Endothelial cell of umbilical vein (primary cell): Measurements from ENCODE around the gene CDK11B.
"Not testable (repeated sequence)": the region's sequence is repeated elsewhere in the genome, so short reads cannot be mapped to it uniquely, and the experiment has no call there.

Experiments
- CTCF ChIP-seq, 2 donors: IDR thresholded peaks; 1 replicate in 1 of 2; 2 replicates in 1 of 2; pipeline ENCODE4 v1.5.1; 2011; ENCODE audit warnings: low read length in 2 of 2, mild to moderate bottlenecking in 2 of 2, moderate library complexity in 2 of 2, control low read depth in 1 of 2, inconsistent platforms in 1 of 2, low read depth in 1 of 2; ENCODE audit not compliant: insufficient read depth in 1 of 2; ENCODE audit errors: extremely low read depth in 1 of 2
- EZH2 ChIP-seq: IDR thresholded peaks from 2 replicates; pipeline ENCODE4 v1.6.1; 2012; ENCODE audit warnings: borderline replicate concordance, low read depth, mild to moderate bottlenecking, moderate library complexity, low read length, inconsistent platforms; ENCODE audit not compliant: severe bottlenecking
- JUN ChIP-seq: IDR thresholded peaks from 2 replicates; pipeline ENCODE4 v1.6.1; 2011; ENCODE audit warnings: borderline replicate concordance, low read depth; ENCODE audit not compliant: insufficient read length, insufficient read depth
- MAX ChIP-seq: IDR thresholded peaks from 2 replicates; pipeline ENCODE4 v1.6.1; 2011; ENCODE audit not compliant: insufficient read depth, insufficient read length
- MYC ChIP-seq: IDR thresholded peaks from one replicate; pipeline ENCODE4 v1.6.1; 2011; ENCODE audit warnings: mild to moderate bottlenecking, low read depth, low read length
- POLR2A ChIP-seq: IDR thresholded peaks from 2 replicates; pipeline ENCODE4 v1.6.1; 2012; ENCODE audit warnings: low read depth, mild to moderate bottlenecking, control low read depth, low read length
- POLR2AphosphoS5 ChIP-seq: IDR thresholded peaks from 2 replicates; pipeline ENCODE4 v1.6.1; 2012; ENCODE audit warnings: low read depth, mild to moderate bottlenecking, control low read depth, low read length, moderate library complexity; ENCODE audit not compliant: insufficient read depth

- not testable (repeated sequence) for TF ChIP-seq POLR2AphosphoS5; MYC; CTCF (IDR thresholded peaks at IDR 0.05; ENCODE audit: extremely low read depth in 1 of 2, insufficient read depth in 1 of 2, low read depth in 1 of 2, low read length in 2 of 2); JUN; POLR2A; MAX; EZH2
Measured at GRCh38 chr1:1648265-1648664, 10.5 kb downstream of the CDK11B start.
